ENCODE data around the gene PSMB4.

DNA sequence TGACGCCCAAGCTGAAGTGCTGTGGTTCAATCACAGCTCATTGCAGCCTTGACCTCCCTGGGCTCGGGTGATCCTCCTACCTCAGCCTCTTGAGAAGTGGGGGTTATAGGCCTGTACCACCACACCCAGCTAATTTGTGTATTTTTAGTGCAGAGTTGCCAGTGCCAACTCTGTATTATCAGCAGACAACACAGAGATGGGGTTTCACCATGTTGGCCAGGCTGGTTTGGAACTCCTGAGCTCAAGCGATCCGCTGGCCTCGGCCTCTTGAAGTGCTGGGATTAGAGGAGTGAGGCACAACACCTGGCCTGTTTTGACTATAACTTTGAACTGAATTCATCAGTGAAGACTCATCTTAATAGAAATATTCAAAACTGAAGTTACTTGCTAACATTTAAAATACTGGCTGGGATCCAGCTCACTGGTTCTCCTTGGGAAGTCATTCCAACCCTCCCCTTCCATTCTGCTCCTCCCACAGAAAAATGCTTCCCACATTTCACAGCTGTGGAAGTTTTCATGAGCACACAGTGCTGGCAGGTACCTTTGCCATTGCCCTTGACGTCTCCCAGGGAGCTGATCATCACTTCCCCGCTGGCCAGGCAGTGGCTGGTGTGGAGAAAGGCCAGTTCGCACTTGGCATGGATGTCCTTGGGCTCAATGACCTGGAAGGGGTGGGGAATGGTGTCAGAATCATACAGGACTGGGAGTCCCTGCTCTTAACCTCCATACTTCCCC is 31.5 kb upstream of the PSMB4 start:
- TF ChIP-seq CTCF (IDR thresholded peaks at IDR 0.05) (no peak), POLR2A (IDR thresholded peaks at IDR 0.05) (no peak)
